Esophagus squamous epithelium (tissue), 4 donors: ENCODE measurements around the gene AVEN.

Experiments
- POLR2A ChIP-seq, 4 donors: fragments of 450-650 bp; IDR thresholded peaks; one replicate each; pipeline ENCODE4 v1.6.1; 2017; ENCODE audit warnings: antibody characterized with exemption in 4 of 4, mild to moderate bottlenecking in 4 of 4, moderate library complexity in 3 of 4
- TF ChIP-seq, protein P1 (sequence below), 6 experiments: fragments of 450-650 bp in 4 of 6; fragments of 200-600 bp in 2 of 6; sonication (generic) in 2 of 6; IDR thresholded peaks; one replicate each; pipeline ENCODE4 v1.5.1; 2016 to 2019; ENCODE audit warnings: antibody characterized with exemption in 6 of 6, mild to moderate bottlenecking in 4 of 6, moderate library complexity in 4 of 6

DNA sequence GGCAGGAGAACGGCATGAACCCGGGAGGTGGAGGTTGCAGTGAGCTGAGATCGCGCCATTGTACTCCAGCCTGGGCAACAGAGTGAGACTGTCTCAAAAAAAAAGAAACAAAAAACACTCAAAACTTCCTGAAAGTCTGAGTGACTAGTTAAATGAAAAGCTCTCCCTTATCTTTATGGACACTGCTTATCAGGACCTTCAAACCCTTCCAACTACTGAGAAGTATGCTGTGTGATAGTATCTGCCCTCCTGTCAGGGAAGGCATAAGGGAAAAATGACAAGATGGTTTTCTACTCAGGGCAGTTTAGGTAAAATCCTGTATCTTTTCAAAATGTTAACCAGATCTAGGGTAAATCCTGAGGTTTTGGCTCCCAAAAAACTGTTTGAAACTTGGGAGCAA, 40.9 kb upstream of the AVEN start:
- TF ChIP-seq, protein P1, sequence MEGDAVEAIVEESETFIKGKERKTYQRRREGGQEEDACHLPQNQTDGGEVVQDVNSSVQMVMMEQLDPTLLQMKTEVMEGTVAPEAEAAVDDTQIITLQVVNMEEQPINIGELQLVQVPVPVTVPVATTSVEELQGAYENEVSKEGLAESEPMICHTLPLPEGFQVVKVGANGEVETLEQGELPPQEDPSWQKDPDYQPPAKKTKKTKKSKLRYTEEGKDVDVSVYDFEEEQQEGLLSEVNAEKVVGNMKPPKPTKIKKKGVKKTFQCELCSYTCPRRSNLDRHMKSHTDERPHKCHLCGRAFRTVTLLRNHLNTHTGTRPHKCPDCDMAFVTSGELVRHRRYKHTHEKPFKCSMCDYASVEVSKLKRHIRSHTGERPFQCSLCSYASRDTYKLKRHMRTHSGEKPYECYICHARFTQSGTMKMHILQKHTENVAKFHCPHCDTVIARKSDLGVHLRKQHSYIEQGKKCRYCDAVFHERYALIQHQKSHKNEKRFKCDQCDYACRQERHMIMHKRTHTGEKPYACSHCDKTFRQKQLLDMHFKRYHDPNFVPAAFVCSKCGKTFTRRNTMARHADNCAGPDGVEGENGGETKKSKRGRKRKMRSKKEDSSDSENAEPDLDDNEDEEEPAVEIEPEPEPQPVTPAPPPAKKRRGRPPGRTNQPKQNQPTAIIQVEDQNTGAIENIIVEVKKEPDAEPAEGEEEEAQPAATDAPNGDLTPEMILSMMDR (IDR thresholded peaks at IDR 0.05): no peak
- no peak for TF ChIP-seq POLR2A (IDR thresholded peaks at IDR 0.05)
